Stomach smooth muscle (tissue), 2 donors: ENCODE data around the gene OVAAL.

Experiments
- H3K27ac ChIP-seq: one replicate; pipeline ENCODE4 v1.7.0; 2013; ENCODE audit warnings: mild to moderate bottlenecking, low read length, inconsistent platforms
- H3K27me3 ChIP-seq, 2 donors: one replicate each; pipeline ENCODE4 v1.7.0; 2013; ENCODE audit warnings: low read length in 2 of 2; ENCODE audit not compliant: insufficient read depth in 2 of 2, control insufficient read depth in 1 of 2
- H3K36me3 ChIP-seq, 2 donors: one replicate each; pipeline ENCODE4 v1.7.0; 2013; ENCODE audit warnings: low read length in 2 of 2; ENCODE audit not compliant: control insufficient read depth in 2 of 2, insufficient read depth in 2 of 2
- H3K4me1 ChIP-seq: one replicate; pipeline ENCODE4 v1.7.0; 2013; ENCODE audit warnings: low read length; ENCODE audit not compliant: control insufficient read depth, insufficient read depth
- H3K4me3 ChIP-seq, 2 donors: one replicate each; pipeline ENCODE4 v1.7.0; 2013; ENCODE audit warnings: low read length in 2 of 2
- H3K9ac ChIP-seq, 2 donors: one replicate each; pipeline ENCODE4 v1.7.0; 2013; ENCODE audit warnings: low read length in 2 of 2, mild to moderate bottlenecking in 1 of 2
- H3K9me3 ChIP-seq, 2 donors: one replicate each; pipeline ENCODE4 v1.7.0; 2013; ENCODE audit warnings: low read length in 2 of 2; ENCODE audit not compliant: control insufficient read depth in 2 of 2
- donor health status: healthy.
- donor health status: Pancreatic carcinoma.

Gene OVAAL

DNA sequence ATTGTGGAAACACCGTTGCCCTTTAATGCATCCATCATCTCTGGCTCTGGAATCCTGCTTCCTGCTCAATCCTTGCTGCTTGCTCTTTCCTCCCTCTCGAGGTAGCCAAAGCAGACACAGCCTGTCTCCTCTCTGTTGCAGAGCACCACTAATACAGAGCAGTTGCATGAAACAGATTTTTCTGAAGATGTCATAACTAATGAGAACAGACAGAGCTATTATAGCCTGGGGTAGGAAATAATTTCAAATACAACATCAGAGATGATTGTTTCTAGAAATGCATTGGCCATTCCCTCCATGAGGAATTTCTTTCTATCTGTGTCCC, 33.1 kb upstream of the OVAAL start:
- Histone ChIP-seq H3K36me3 (no peaks in the 10 kb centered on the region), H3K4me3 (no peak overlapping the region), H3K27ac (no peak overlapping the region), H3K4me1 (no peaks in the 10 kb centered on the region), H3K27me3 (peaks cover 0 to 5% of the 10 kb centered on the region in 2 donors), H3K9ac (no peak overlapping the region), H3K9me3 (no peaks in the 10 kb centered on the region)

DNA sequence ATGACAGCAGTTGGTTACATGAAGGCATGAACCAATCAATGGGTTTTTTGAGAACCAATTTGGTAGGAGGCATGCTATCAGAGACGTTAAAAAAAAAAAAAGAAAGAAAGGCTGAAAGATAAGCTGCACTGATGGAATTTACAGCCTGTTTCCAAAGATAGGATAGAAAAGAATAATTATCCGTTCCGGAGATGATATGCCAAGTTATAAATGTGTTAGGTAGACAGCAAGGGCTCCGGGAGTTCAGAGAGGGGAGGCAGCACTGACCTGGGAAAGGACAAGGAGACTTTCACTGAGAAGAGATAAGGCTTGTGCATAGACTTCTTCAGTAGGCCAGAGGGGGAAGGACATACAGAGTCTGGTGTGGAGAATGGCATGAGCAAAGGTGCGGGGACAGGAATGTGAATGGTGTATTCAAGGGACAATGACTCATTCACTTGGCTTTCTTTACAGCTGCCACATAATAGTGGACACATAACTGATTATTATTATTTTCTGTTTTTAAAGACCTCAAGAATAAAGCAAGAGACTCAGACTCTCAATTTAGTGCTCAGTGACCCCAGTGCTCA, 31.6 kb upstream of the OVAAL start:
- H3K4me1 ChIP-seq = no peaks in the 10 kb centered on the region
- H3K9me3 ChIP-seq = no peaks in the 10 kb centered on the region
- H3K9ac ChIP-seq = no peak overlapping the region
- H3K36me3 ChIP-seq = no peaks in the 10 kb centered on the region
- H3K4me3 ChIP-seq = no peak overlapping the region
- H3K27ac ChIP-seq = no peak overlapping the region
- H3K27me3 ChIP-seq = peaks cover 0 to 2% of the 10 kb centered on the region in 2 donors

DNA sequence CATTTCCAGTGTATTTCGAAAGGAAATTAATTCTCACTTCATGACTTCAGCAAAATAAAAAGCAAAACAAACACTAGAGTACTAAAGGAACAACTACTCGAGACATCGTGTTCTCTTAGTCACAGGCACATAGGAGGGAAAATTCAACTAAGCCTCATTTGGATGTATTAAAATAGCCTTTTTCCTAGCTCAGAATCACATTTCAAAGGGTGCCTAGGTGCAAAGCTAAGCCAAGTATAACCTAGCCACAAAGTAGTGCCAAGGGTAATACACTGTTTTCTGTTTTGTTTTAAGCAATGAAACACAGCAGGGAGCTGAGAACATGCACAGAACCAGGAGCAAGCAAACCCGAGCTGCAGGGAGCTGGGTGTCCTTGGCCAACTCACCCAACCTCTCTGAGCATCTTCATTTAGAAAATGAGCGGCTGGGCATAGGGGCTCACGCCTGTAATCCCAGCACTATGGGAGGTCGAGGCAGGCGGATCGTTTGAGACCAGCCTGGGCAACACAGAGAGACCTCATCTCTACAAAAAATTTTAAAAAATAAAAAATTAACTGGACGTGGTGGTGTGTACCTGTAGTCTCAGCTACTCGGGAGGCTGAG, 29.8 kb upstream of the OVAAL start:
- no peaks in the 10 kb centered on the region for H3K36me3 ChIP-seq
- H3K27ac ChIP-seq = no peak overlapping the region
- H3K4me1 ChIP-seq = no peaks in the 10 kb centered on the region

DNA sequence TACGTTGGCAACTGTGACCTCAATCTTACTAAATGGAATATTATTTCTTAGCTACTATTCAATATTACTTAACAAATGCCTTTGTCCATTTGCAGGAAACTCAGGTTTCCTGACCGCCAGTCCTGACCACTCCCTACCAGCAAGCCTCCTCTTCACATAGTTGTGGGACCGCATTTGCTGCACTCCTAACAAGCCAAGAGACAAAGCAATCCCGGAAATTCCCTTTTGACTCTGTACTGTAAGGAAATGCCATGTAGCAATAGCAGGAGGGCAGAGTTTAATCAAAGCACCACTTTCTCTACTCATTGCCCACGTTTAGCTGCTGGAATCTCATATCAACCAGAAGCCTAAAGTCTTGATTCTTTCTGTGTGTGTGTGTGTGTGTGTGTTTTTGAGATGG, 28.3 kb upstream of the OVAAL start:
- Histone ChIP-seq H3K4me1 (no peaks in the 10 kb centered on the region), H3K9me3 (no peaks in the 10 kb centered on the region), H3K4me3 (no peak overlapping the region), H3K27me3 (no peaks in the 10 kb centered on the region), H3K27ac (no peak overlapping the region), H3K9ac (no peak overlapping the region), H3K36me3 (no peaks in the 10 kb centered on the region)

More for the DNA sequence above, 29.8 kb upstream of the OVAAL start:
- H3K9me3 ChIP-seq = no peaks in the 10 kb centered on the region
- H3K9ac ChIP-seq = no peak overlapping the region
- H3K27me3 ChIP-seq = no peaks in the 10 kb centered on the region
- H3K4me3 ChIP-seq = no peak overlapping the region

DNA sequence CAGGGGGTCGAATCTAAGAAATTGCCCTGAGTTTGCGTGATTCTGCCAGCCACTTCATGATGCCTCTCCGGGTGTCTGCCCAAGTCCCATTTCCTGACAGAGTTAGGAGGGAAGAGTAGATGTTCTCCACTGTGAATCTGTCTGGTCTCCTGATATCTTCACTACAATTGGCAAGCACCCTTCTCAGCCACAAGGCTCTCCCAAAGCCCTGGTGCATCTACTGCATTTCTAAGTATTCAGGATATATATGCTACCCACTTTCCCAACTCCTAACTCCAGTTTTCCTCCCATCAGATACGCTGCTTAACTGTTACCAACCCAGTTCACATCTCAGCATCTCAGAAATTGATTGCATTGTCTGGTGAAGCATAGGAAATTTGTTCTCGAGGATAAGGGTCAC, 25.9 kb upstream of the OVAAL start:
- Histone ChIP-seq H3K27me3 (peaks cover 0 to 2% of the 10 kb centered on the region in 2 donors), H3K9me3 (no peaks in the 10 kb centered on the region), H3K9ac (no peak overlapping the region), H3K4me3 (no peak overlapping the region), H3K27ac (no peak overlapping the region), H3K36me3 (no peaks in the 10 kb centered on the region), H3K4me1 (no peaks in the 10 kb centered on the region)

DNA sequence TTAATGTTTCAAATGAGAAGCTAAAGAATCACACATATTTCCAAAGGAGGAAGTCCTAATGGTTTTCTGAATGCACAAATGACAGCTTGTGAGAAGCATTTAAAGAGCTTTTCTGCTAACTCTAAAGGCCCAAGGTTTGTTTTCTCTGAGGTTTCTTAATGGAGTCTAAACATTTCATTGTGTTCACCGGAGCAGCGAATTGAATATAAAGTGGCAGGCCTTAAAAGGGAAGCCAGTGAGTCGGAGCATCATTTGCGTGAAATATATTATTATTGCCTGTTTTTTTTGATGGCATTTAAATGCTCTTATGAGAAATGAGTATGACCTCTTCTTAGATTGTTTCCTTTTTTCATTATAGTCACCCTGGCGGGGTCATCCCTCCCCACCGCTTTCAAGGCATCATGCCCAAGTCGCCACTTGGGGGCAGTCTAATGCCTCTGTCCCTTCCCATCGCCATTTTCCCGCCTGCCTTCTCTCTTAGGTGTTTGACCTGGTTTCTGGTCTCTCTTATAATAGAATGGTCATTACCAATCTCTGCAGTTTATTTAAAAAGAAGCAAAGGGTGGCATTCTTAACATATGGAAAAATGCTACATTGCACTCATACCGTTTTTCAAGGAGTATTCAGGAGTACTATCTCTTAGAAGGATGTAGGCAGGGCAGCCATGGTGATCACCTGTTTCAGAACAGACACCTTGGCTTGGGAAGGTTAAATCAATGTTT, 25.3 kb upstream of the OVAAL start:
- Histone ChIP-seq H3K4me3 (no peak overlapping the region), H3K36me3 (no peaks in the 10 kb centered on the region), H3K4me1 (no peaks in the 10 kb centered on the region), H3K27ac (no peak overlapping the region), H3K9ac (no peak overlapping the region), H3K9me3 (no peaks in the 10 kb centered on the region), H3K27me3 (peaks cover 0 to 2% of the 10 kb centered on the region in 2 donors)

DNA sequence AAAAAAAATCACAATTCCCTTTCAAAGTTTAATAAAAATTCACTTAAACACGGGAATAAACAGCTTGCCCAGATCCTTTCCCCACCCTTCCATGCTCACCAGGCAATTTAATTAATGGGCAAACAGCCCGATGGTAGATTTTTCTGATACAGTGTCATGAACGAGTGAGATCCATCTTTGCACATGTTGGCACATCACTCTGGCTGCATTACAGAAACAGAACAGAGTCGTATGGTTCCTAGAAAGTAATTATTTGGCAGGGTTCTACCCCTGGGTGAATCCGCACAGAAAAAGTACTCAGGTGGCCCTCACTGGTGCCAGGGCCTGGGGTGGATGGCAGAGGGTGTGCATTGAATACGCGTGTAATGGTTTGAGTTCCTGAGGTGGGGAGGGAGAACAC, 24.6 kb upstream of the OVAAL start:
- Histone ChIP-seq H3K4me3 (no peak overlapping the region), H3K9ac (no peak overlapping the region), H3K27ac (no peak overlapping the region), H3K9me3 (no peaks in the 10 kb centered on the region), H3K4me1 (no peaks in the 10 kb centered on the region), H3K36me3 (no peaks in the 10 kb centered on the region), H3K27me3 (peaks cover 0 to 2% of the 10 kb centered on the region in 2 donors)

DNA sequence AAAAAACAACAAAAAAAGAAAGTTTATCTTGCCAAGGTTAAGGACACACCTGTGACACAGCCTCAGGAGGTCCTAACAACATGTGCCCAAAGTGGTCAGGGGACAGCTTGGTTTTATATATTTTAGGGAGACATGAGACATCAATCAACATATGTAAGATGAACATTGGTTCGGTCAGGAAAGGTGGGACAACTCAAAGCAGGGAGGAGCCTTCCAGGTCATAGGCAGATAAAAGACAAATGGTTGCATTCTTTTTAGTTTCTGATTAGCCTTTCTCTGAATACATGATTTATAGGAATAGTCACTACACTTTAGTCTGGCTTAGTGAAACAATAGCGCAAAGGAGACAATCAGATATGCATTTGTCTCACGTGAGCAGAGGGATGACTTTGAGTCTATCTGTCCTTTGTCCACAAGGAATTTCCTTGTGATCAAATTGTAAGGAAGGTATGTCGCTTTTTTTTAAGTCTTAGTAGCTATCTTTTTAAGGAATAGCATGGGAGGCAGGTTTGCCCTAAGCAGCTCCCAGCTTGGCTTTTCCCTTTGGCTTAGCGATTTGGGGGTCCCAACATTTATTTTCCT, 23.3 kb upstream of the OVAAL start:
- Histone ChIP-seq H3K27me3 (peaks cover 0 to 2% of the 10 kb centered on the region in 2 donors), H3K27ac (no peak overlapping the region), H3K4me1 (no peaks in the 10 kb centered on the region), H3K9me3 (no peaks in the 10 kb centered on the region), H3K36me3 (no peaks in the 10 kb centered on the region), H3K4me3 (no peak overlapping the region), H3K9ac (no peak overlapping the region)

DNA sequence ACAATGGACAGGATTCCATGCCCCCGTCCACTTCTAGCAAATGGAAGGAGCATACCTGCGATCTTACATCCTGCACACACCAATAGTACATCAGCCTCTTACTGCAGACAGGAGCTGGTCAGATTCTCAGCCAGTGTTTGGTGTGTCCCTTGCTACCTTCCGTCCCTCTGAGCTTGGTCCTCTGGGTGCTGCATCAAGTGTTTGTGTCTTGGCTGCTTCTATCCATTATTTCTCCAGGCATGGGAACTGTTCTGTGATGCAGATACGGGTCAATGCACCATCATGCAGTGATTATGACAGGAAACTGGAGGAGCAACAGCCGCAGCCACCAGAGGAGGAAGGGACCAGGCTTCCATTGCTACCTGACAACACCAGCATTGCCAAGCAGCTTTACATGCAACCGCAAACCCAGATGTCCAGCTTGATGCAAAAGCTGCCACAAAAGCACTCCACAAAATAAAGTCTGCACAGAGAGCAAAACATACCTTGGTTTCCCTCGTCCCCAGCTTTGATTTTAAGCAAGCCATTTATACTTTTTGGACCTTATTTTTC, 21.9 kb upstream of the OVAAL start:
- Histone ChIP-seq H3K36me3 (no peaks in the 10 kb centered on the region), H3K4me3 (no peak overlapping the region), H3K27me3 (peaks cover 0 to 2% of the 10 kb centered on the region in 2 donors), H3K9ac (no peak overlapping the region), H3K9me3 (no peaks in the 10 kb centered on the region), H3K27ac (no peak overlapping the region), H3K4me1 (no peaks in the 10 kb centered on the region)

DNA sequence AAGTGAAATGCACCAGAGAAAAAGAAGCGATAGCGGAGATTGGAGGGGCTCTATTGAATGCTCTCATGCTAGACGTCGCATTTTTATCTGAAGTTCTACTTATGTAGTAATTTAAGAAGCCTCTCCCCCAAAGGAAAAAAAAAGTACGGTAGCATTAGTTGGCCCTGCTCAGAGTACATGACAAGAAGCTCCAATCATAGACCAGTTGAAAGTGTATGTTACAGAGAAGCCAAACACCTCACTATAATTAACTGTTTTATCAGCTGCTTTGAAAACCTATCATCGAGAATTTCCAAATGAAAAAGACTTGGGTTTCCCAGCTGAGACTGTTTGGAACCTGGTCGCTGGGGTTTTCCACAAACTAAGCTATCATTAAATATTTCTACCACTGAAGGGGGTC, 19.6 kb upstream of the OVAAL start:
- Histone ChIP-seq H3K9me3 (no peaks in the 10 kb centered on the region), H3K9ac (no peak overlapping the region), H3K27me3 (peaks cover 0 to 2% of the 10 kb centered on the region in 2 donors), H3K4me3 (no peak overlapping the region), H3K27ac (no peak overlapping the region), H3K36me3 (no peaks in the 10 kb centered on the region), H3K4me1 (peaks cover 7% of the 10 kb centered on the region)
